ENCODE results near the gene PID1.

PID1 gene

GRCh38 chr2:229059331-229060033, 211.6 kb downstream of the PID1 start:
- DNase-seq = no peak

GRCh38 chr2:229057976-229058553, 213.0 kb downstream of the PID1 start:
- no peak for DNase-seq

GRCh38 chr2:229054311-229054710, 216.8 kb downstream of the PID1 start:
- DNase-seq = no peak

GRCh38 chr2:229051798-229052197, 219.3 kb downstream of the PID1 start:
- DNase-seq = no peak

GRCh38 chr2:229050133-229050532, 221.0 kb downstream of the PID1 start:
- no peak for DNase-seq

- DNase-seq = no peak
Observed at GRCh38 chr2:229048134-229048533, 223.0 kb downstream of the PID1 start.

GRCh38 chr2:229045671-229046070, 225.4 kb downstream of the PID1 start:
- DNase-seq = no peak

- DNase-seq = no peak
Observed at GRCh38 chr2:229044581-229044980, 226.5 kb downstream of the PID1 start.

- DNase-seq = no peak
Observed at GRCh38 chr2:229043681-229044080, 227.4 kb downstream of the PID1 start.

GRCh38 chr2:229042349-229042748, 228.7 kb downstream of the PID1 start:
- DNase-seq = no peak

GRCh38 chr2:229041691-229042090, 229.4 kb downstream of the PID1 start:
- no peak for DNase-seq

- DNase-seq = no peak
Observed at GRCh38 chr2:229037621-229038020, 233.5 kb downstream of the PID1 start.

GRCh38 chr2:229033816-229034215, 237.3 kb downstream of the PID1 start:
- DNase-seq = no peak

GRCh38 chr2:229032608-229033234, 238.4 kb downstream of the PID1 start:
- DNase-seq = no peak

- DNase-seq = no peak
Observed at GRCh38 chr2:229027353-229028105, 243.6 kb downstream of the PID1 start.

- DNase-seq = no peak
Observed at GRCh38 chr2:229025653-229026052, 245.4 kb downstream of the PID1 start.

- DNase-seq = no peak
Observed at GRCh38 chr2:229022652-229023051, 248.4 kb downstream of the PID1 start.

GRCh38 chr2:229022071-229022470, 249.0 kb downstream of the PID1 start:
- no peak for DNase-seq

GRCh38 chr2:229009816-229010215, 261.3 kb downstream of the PID1 start:
- DNase-seq = no peak

GRCh38 chr2:229003256-229003655, 267.8 kb downstream of the PID1 start:
- DNase-seq = no peak

- DNase-seq = no peak
Observed at GRCh38 chr2:229001196-229001595, 269.9 kb downstream of the PID1 start.

GRCh38 chr2:228999326-228999725, 271.8 kb downstream of the PID1 start:
- no peak for DNase-seq

GRCh38 chr2:228988786-228989185, 282.3 kb downstream of the PID1 start:
- DNase-seq = no peak

Data from SIG-M5 (cell line).